OCI-M1 (cell line): ENCODE measurements around the gene PEX26.
"Not testable (repeated sequence)": the region's sequence is repeated elsewhere in the genome, so short reads cannot be mapped to it uniquely, and the experiment has no call there.

ENCODE experiments used
- DNase-seq: peaks from one replicate; lab custom pipeline; 2025; lab: John Stamatoyannopoulos, UW

PEX26 gene

GRCh38 chr22:18096823-18097222 is 19.0 kb downstream of the PEX26 start:
- DNase-seq, result no peak

GRCh38 chr22:18100781-18101180 is 23.0 kb downstream of the PEX26 start:
- DNase-seq, result no peak

GRCh38 chr22:18101536-18101935 is 23.7 kb downstream of the PEX26 start:
- no peak for DNase-seq

GRCh38 chr22:18103527-18104269 is 25.9 kb downstream of the PEX26 start:
- DNase-seq, result no peak

- DNase-seq, result no peak
Observed at GRCh38 chr22:18104566-18104965, 26.8 kb downstream of the PEX26 start.

GRCh38 chr22:18105981-18106380 is 28.2 kb downstream of the PEX26 start:
- not testable (repeated sequence) for DNase-seq

- DNase-seq, result not testable (repeated sequence)
Observed at GRCh38 chr22:18106550-18107341, 29.0 kb downstream of the PEX26 start.

- DNase-seq, result no peak
Observed at GRCh38 chr22:18108187-18108586, 30.4 kb downstream of the PEX26 start.

- no peak for DNase-seq
Observed at GRCh38 chr22:18109410-18110193, 31.8 kb downstream of the PEX26 start.

GRCh38 chr22:18110194-18110953 is 32.6 kb downstream of the PEX26 start, which contains the start of gene TUBA8:
Gene TUBA8, plus strand, starts transcription at chr22:18110809. Its CDS starts 57 bp downstream, at chr22:18110866.
- DNase-seq, result no peak

- DNase-seq, result no peak
Observed at GRCh38 chr22:18110954-18111758, 33.4 kb downstream of the PEX26 start.

GRCh38 chr22:18111759-18112330 is 34.1 kb downstream of the PEX26 start:
- no peak for DNase-seq

- DNase-seq, result no peak
Observed at GRCh38 chr22:18112440-18112839, 34.6 kb downstream of the PEX26 start.

- peak; percentile 85 for DNase-seq
Observed at GRCh38 chr22:18113680-18114394, 36.0 kb downstream of the PEX26 start.

GRCh38 chr22:18114495-18114894 is 36.7 kb downstream of the PEX26 start:
- DNase-seq, result peak; percentile 38

GRCh38 chr22:18114976-18115652 is 37.3 kb downstream of the PEX26 start:
- DNase-seq, result no peak

GRCh38 chr22:18115906-18116371 is 38.1 kb downstream of the PEX26 start:
- no peak for DNase-seq

- no peak for DNase-seq
Observed at GRCh38 chr22:18116634-18117033, 38.8 kb downstream of the PEX26 start.

- DNase-seq, result no peak
Observed at GRCh38 chr22:18118345-18118915, 40.6 kb downstream of the PEX26 start.
